ENCODE results near the gene AIPL1.

AIPL1 gene

DNA sequence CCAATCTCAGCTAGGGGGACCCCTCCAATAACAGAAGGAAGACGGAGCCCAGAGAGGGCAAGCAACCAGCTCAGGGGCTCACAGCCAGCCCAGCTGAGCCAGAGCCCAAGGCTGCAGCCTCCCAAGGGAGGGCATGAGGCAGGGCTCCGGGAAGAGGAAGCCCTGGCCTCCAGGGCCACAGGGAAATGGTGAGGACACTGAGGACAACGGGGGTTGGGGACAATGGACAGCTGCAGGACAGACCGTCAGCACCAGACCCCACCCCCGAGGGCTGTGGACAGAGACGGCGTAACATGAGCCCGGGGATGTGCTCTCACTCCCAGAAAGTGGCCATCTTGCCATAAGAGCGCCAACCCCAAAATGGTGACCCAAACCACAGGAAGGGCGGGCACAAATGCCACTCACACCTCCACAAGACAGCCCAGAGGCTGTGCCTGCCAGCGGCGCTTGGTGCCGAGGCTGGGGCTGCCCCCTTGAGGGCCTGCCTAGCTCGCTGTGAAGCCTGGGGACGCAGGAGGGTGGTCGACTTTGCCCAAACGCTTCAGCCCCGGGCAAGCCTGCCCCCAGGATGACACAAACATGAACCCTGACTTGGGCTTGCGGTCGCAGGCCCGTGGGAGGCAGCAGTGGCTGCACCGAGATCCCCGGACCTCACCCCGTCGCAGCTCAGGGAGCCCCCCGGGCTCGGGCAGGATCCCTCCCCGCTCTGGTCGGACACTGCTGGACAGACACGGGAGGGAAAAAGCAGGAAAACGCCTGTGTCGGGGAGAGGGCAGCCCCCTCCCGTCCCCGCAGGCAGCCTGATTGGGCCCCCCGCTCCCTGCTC lies 19.8 kb upstream of the AIPL1 start:
- CTCF ChIA-PET: interaction anchor here (0.8 to 2.4 kb wide), 2 partner anchors 10 to 18 kb away, joined by 3 to 12 read pairs; no protein-coding TSS in a partner anchor
- TF ChIP-seq, protein P1, sequence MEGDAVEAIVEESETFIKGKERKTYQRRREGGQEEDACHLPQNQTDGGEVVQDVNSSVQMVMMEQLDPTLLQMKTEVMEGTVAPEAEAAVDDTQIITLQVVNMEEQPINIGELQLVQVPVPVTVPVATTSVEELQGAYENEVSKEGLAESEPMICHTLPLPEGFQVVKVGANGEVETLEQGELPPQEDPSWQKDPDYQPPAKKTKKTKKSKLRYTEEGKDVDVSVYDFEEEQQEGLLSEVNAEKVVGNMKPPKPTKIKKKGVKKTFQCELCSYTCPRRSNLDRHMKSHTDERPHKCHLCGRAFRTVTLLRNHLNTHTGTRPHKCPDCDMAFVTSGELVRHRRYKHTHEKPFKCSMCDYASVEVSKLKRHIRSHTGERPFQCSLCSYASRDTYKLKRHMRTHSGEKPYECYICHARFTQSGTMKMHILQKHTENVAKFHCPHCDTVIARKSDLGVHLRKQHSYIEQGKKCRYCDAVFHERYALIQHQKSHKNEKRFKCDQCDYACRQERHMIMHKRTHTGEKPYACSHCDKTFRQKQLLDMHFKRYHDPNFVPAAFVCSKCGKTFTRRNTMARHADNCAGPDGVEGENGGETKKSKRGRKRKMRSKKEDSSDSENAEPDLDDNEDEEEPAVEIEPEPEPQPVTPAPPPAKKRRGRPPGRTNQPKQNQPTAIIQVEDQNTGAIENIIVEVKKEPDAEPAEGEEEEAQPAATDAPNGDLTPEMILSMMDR (IDR thresholded peaks at IDR 0.05; ENCODE audit: insufficient read depth, low read length, missing control alignments): no peak
- POLR2A ChIA-PET: interaction anchor here (0.5 kb wide), 1 partner anchor 10 kb away, joined by 3 read pairs; no protein-coding TSS in a partner anchor
- no peak for DNase-seq (ENCODE audit: low read depth, low spot score)
- no peak overlapping the region for H3K4me3 ChIP-seq (ENCODE audit: low read depth, low read length)

DNA sequence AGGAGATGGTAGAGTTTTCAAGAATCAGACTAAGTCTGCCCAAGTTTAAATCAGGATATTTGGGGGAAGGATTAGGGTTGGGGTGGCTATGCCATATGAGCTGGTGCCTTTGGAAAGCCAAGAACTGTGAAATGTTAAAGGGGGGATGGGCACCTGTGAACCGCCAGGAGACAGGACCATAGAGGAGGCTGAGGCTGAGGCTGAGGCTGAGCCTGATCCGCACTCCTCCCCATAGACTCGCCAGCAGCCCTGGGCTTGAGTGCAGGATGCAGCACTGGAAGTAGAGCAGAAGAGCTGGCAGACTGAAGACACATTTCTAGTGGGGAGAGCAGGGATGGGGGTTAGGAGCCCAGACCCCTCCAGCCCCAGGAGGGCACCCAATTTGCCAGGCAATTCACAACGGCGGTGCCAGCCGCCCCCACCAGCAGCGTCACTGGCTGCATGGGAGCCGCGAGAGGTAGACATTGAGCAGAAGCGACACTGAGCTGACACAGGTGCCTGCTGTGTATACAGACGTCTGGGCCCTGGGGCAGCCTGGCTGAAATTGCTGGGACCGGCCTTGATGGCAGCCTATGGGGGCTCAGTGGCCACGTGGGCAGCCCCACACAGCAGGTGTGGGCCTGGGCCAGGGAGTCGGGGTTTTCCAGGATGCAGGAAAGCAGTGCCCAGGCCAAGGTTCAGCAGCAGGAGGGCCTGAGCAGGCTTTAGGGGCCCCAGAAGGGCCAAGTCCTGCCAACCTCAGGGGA lies 18.5 kb upstream of the AIPL1 start:
- TF ChIP-seq, protein P1 (IDR thresholded peaks at IDR 0.05; ENCODE audit: insufficient read depth, low read length, missing control alignments): no peak
- H3K4me3 ChIP-seq (ENCODE audit: low read depth, low read length): no peak overlapping the region
- ChIA-PET CTCF (interaction anchor here (0.8 to 1.9 kb wide), 3 partner anchors 11 to 22 kb away, joined by 3 to 5 read pairs (median 4); no protein-coding TSS in a partner anchor), POLR2A (no interaction called here)
- DNase-seq (ENCODE audit: low read depth, low spot score): no peak

DNA sequence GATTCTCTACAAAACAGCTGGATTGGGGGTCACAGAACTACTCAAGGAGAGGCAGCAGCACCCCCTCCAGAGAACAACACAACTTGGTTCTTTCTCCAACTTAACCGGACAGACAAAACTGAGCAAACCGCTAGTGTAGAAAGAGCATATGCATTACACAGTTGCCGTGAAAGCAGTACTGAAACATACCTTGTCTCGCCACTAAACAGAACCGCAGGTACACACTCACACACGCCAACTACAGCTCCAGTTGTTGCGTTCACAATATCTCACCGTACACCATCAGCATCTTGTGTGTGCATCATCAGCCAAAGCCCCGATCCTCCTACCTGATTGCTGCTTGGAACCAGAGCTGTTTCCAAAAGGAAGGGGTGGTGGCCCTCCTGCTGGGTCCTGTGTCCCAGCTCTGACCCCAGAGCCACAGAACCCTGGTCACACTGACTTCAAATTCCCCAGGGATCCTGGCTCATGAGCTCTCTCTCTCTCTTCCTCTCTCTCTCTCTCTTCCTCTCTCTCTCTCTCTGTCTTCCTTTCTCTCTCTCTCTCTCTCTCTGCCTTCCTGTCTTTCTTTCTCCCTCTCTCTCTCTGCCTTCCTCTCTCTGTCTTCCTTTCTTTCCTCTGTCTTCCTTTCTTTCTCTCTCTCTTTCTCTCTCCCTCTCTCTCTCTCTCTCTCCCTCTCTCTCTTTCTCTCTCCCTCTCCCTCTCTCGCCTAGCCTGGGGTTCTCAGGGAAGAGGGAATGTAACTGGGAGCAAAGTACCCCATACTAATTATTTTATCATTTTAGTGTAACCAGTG lies 17.7 kb upstream of the AIPL1 start:
- TF ChIP-seq, protein P1 (IDR thresholded peaks at IDR 0.05; ENCODE audit: insufficient read depth, low read length, missing control alignments): no peak
- ChIA-PET POLR2A (interaction anchor here (0.6 kb wide), 1 partner anchor 152 kb away, joined by 3 read pairs; no protein-coding TSS in a partner anchor), CTCF (interaction anchor here (1.3 to 1.9 kb wide), 3 partner anchors 18 to 22 kb away, joined by 4 to 5 read pairs (median 4); no protein-coding TSS in a partner anchor)
- DNase-seq (ENCODE audit: low read depth, low spot score): no peak
- H3K4me3 ChIP-seq (ENCODE audit: low read depth, low read length): no peak overlapping the region

DNA sequence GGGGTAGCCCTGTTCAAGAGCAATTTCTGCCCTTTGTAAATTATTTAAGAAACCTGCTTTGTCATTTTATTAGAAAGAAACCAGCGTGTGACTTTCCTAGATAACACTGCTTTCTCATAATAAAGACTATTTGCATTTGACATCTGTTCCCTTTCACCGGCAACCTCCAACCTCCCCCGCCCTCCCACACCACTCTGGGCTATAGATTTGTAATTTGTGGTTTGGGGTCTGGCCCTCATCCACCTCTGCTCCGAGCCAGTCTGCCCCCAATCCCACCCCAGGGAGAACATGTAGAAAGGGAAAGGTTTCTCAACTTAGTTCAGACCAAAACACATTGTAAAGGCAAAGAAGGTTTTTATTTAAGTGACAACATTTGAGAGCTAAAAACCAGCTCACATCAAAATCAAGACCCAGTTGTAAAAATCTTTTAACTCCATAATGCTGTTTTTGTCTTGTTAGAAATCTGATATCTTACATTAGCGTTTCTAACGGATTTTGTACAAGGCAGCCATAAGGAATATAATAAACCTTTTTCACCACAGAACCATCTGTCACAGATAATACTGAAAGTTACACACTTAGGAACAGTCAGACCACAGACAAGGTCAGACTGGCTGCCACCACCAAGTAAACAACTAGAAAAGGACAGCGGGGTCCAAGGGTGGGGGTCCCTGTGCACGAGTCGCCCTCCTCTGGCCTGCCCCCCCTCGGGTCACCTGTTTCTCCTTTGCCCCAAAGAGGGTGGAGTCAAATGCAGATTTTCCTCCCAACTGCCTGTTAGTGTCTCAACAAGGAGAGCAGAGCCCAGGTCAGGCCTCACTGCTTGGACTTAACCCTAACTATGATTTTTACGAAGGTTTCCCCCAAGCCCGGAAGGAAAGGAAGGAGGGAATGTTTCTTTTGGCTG lies 16.3 kb upstream of the AIPL1 start:
- no peak overlapping the region for H3K4me3 ChIP-seq (ENCODE audit: low read depth, low read length)
- ChIA-PET CTCF (interaction anchor here (1.3 kb wide), 1 partner anchor 9 kb away, joined by 3 read pairs; no protein-coding TSS in a partner anchor), POLR2A (no interaction called here)
- no peak for DNase-seq (ENCODE audit: low read depth, low spot score)
- TF ChIP-seq, protein P1 (IDR thresholded peaks at IDR 0.05; ENCODE audit: insufficient read depth, low read length, missing control alignments): no peak

DNA sequence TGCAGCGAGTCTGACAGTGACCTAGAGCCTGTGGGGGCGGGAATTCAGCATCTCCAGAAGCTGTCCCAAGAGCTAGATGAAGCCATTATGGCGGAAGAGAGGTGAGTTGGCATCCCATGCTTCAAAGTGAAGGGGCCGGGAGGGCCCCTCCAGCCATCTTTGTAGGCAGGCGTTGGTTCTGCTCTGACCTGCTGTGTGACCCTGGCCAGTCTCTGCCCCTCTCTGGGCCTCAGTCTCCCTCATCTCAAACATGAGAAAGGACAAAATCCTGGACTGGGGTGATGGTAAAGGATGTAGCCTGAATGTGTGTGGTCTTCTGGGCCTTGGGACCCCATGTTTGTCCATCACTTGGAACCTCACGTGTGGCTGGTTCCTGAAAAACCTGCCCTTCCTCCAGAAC lies 14.4 kb upstream of the AIPL1 start:
- ChIA-PET CTCF (interaction anchor here (1.6 to 2.9 kb wide), 2 partner anchors 13 to 24 kb away, joined by 3 to 13 read pairs; no protein-coding TSS in a partner anchor), POLR2A (no interaction called here)
- TF ChIP-seq, protein P1 (IDR thresholded peaks at IDR 0.05; ENCODE audit: insufficient read depth, low read length, missing control alignments): no peak
- no peak for DNase-seq (ENCODE audit: low read depth, low spot score)
- H3K4me3 ChIP-seq (ENCODE audit: low read depth, low read length): no peak overlapping the region

Data from AG04449 (cell line).